Left ventricle myocardium inferior (tissue), 1 donor: Measurements from ENCODE around the gene RNF212. TPM values are rescaled to one million over a fixed set of nuclear protein-coding genes. Genes with fewer than 3 reads are reported as not detected.

Source experiments
- DNase-seq: peaks from one replicate; pipeline ENCODE4 v3.0.0-alpha.2; 2020
- H3K27ac ChIP-seq: fragments of 200-600 bp; replicated peaks from 2 replicates; pipeline ENCODE4 v1.8.0; 2021
- H3K27me3 ChIP-seq: fragments of 200-600 bp; 2 replicates; pipeline ENCODE4 v1.8.0; 2021; ENCODE audit warnings: low read depth
- H3K36me3 ChIP-seq: fragments of 200-600 bp; 2 replicates; pipeline ENCODE4 v1.8.0; 2021
- H3K4me1 ChIP-seq: fragments of 200-600 bp; 2 replicates; pipeline ENCODE4 v1.8.0; 2021
- H3K4me3 ChIP-seq: fragments of 200-600 bp; 2 replicates; pipeline ENCODE4 v1.8.0; 2021; ENCODE audit warnings: mild to moderate bottlenecking, moderate library complexity
- H3K9me3 ChIP-seq: fragments of 200-600 bp; replicated peaks from 2 replicates; pipeline ENCODE4 v1.8.0; 2021
- intact Hi-C: fragments of 100-400 bp; cut with micrococcal nuclease; formaldehyde crosslinking; loops from one replicate; pipeline ENCODE4 v1.11.0; 2022
- total RNA-seq: library from RNA; stranded (reverse); fragmentation: NEBNext Ultra II Directional; extraction: Animal tissue kit (Norgen Biotek cat#: 25700); gene quantifications from one replicate; pipeline ENCODE4 v1.2.1, GENCODE V29; 2021
- TF ChIP-seq, protein P1 (sequence below): fragments of 200-600 bp; IDR thresholded peaks from 2 replicates; pipeline ENCODE4 v1.8.0; 2021; ENCODE audit warnings: antibody characterized with exemption, mild to moderate bottlenecking, borderline replicate concordance
- donor health status: DM: no; HTN: yes; CAD: no; lungs with severe emphysema.

The RNF212 gene
- total RNA-seq, 1 donor from 2014 or later: not detected

DNA sequence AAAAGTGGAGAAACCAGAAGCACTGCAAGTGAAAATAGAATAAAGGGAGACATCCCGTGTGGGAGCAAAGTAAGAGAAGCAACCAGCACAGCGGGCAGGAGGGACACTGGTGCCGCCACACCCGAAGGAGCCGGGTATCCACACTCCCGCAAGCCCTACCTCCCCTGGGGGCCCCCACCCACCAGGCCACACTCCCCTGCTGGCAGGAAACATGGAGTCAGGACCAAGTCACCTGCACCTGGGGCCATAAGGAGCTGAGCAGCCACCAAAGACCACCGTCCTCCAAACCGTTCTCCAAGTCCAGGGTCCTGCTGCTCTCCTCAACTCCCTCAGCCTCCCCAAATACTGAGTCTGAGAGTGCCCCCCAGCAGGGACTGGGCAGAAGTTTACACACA is 71.4 kb downstream of the RNF212 start:
- Histone ChIP-seq H3K9me3 (no peaks in the 10 kb centered on the region), H3K27ac (no peak overlapping the region), H3K27me3 (peaks cover 58% of the 10 kb centered on the region), H3K4me3 (peak overlapping the region; percentile 4), H3K4me1 (peaks cover 21% of the 10 kb centered on the region), H3K36me3 (no peaks in the 10 kb centered on the region)
- DNase-seq: no peak
- intact Hi-C loops: no loop called here
- TF ChIP-seq, protein P1, sequence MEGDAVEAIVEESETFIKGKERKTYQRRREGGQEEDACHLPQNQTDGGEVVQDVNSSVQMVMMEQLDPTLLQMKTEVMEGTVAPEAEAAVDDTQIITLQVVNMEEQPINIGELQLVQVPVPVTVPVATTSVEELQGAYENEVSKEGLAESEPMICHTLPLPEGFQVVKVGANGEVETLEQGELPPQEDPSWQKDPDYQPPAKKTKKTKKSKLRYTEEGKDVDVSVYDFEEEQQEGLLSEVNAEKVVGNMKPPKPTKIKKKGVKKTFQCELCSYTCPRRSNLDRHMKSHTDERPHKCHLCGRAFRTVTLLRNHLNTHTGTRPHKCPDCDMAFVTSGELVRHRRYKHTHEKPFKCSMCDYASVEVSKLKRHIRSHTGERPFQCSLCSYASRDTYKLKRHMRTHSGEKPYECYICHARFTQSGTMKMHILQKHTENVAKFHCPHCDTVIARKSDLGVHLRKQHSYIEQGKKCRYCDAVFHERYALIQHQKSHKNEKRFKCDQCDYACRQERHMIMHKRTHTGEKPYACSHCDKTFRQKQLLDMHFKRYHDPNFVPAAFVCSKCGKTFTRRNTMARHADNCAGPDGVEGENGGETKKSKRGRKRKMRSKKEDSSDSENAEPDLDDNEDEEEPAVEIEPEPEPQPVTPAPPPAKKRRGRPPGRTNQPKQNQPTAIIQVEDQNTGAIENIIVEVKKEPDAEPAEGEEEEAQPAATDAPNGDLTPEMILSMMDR: no peak

DNA sequence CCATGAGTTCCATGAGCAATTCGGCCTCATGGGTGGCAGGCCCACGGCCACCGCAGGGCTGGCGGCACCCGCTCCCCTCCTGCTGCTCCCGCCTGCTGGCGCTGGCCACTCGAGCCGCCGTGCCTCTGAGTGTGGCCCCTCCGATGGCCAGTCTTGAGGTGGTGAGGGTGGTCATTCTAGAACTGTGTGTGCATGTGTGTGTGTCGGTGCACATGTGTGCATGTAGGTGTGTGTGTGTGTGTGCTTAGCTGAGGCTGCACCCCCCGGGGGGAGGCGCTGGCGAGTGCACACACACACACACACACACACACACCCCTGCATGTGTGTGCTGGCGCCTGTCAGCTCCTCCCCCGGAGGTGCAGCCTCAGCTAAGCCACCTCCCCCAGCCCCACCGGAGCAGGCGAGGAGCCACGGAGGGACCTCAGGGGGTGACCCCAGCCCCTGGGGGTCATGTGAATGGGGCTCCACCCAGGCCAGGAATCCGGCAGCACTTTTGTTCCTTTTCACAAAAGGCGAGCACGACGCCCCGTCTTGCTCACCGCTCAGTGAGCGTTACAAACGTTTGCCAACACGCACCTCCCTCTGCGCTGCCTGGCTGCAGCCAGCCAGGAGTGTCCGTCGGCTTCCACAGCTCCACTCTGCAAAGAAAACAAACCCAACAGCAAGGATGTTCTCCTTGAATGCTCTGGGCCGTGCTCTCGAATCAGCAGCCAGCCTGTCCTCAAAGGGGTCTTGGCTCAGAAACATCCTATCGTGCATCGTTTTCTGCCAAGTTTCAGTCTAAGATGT is 72.0 kb downstream of the RNF212 start:
- TF ChIP-seq, protein P1: no peak
- no peak for DNase-seq
- peaks cover 19% of the 10 kb centered on the region for H3K4me1 ChIP-seq
- intact Hi-C loops: no loop called here
- peak overlapping the region; percentile 4 for H3K4me3 ChIP-seq
- no peaks in the 10 kb centered on the region for H3K36me3 ChIP-seq
- peaks cover 61% of the 10 kb centered on the region for H3K27me3 ChIP-seq
- no peaks in the 10 kb centered on the region for H3K9me3 ChIP-seq
- H3K27ac ChIP-seq: no peak overlapping the region

GRCh38 chr4:1040344-1041146 is 72.8 kb downstream of the RNF212 start:
- TF ChIP-seq, protein P1: no peak
- no peak overlapping the region for H3K27ac ChIP-seq
- no peak for DNase-seq
- peaks cover 60% of the 10 kb centered on the region for H3K27me3 ChIP-seq
- intact Hi-C loops: no loop called here
- H3K4me3 ChIP-seq: no peak overlapping the region
- H3K9me3 ChIP-seq: no peaks in the 10 kb centered on the region
- H3K4me1 ChIP-seq: peaks cover 19% of the 10 kb centered on the region
- H3K36me3 ChIP-seq: no peaks in the 10 kb centered on the region

DNA sequence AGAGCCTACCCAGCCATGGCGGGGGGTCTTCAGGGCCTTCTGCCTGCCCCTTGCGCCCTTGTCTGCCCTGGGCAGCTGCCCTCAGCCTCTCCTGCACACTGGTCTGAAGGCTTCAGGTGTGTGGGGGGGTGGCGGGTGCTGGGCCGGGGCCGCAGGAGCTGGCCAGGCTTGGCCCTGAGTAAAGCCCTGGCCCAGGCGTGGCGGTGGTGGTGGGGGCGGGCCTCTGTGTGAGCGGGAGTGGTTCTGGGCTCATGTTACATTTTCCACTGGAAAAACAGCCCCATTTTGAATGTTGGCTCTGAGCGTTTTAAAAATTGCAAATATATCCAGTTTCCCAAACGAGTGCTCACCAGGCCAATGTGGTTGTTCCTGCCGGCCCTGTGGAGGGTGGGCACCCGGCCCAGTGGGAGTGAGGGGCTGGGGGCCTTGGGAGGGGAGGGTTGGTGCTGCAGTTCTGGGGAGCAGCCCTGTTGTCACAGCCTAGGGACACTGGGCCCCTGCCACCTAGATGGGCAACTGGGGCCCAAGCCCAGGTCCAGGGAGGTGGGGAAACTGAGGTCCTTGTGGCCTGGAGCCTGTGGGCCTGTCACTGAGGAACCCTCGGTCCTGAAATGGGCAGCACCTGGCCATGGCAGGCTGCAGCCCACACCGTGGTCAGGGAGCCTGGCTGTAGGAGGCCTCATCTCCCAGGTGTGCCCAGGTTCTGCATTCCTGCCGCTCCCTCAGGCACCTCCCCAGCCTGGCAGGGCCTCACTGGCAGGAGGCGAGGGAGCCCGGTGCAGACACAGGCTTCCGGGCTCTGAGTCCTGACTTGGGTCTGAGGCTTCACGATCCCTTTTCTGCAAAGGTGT is 73.6 kb downstream of the RNF212 start:
- TF ChIP-seq, protein P1: no peak
- no peak overlapping the region for H3K4me3 ChIP-seq
- H3K4me1 ChIP-seq: peaks cover 23% of the 10 kb centered on the region
- H3K27me3 ChIP-seq: peaks cover 55% of the 10 kb centered on the region
- H3K9me3 ChIP-seq: no peaks in the 10 kb centered on the region
- no peaks in the 10 kb centered on the region for H3K36me3 ChIP-seq
- no peak overlapping the region for H3K27ac ChIP-seq
- intact Hi-C loops: no loop called here
- no peak for DNase-seq

GRCh38 chr4:1038948-1039492 is 74.3 kb downstream of the RNF212 start:
- TF ChIP-seq, protein P1: no peak
- Histone ChIP-seq H3K9me3 (no peaks in the 10 kb centered on the region), H3K36me3 (no peaks in the 10 kb centered on the region), H3K27me3 (peaks cover 53% of the 10 kb centered on the region), H3K4me1 (peaks cover 26% of the 10 kb centered on the region), H3K27ac (no peak overlapping the region), H3K4me3 (no peak overlapping the region)
- intact Hi-C loops: no loop called here
- DNase-seq: no peak
